ENCODE results near the gene ACP7.

ACP7 gene

DNA sequence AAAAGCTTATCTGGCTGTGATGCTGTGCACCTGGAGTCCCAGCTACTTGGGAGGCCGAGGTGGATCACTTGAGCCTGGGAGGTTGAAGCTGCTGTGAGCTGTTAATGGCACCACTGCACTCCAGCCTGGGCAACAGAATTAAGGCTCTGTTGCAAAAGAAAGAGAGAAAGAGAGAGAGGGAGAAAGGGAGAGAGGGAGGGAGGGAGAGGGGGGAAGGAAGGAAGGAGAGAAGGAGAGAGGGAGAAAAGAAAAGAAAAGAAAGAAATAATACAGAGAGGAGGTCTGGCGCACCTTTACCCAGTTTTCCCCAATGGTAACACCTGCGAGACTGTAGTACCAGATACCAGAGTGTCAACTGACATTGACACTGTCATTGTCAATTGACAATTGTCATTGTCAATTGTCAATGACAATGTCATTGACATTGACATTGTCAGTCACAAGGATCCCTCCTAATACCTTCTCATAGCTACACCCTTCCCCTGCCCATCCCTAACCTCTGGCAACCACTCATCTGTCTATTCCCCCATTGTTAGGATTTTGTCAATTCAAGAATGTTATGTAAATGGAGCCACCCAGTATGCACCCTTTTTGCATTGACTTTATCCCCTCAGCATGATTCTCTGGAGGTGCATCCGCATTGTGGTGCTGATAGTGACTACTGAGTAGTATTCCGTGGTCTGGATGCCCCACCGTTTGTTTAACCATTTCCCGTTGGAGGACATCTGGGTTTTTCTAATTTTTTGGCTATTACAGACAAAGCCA, 62.7 kb downstream of the ACP7 start:
- DNase-seq (ENCODE audit: low read depth in 2 of 2, low spot score in 1 of 2) = no peak

DNA sequence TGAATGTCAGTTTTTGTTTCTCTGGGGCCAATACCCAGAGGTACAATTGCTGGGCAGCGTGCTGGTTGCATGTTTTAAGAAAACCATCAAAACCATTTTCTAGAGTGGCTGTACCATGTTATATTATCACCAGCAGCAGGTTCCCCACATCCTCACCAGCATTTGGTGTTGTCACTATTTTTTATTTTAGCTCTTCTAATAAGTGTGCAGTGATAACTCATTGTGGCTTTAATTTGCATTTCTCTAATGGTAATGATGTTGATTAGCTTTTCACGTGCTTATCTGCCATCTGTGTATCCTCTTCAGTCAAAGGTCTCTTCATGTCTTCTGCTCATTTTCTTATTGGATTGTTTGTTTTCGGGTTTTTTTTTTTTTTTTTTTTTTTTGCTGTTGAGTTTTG, 63.3 kb downstream of the ACP7 start:
- no peak for DNase-seq (ENCODE audit: low read depth in 2 of 2, low spot score in 1 of 2)

DNA sequence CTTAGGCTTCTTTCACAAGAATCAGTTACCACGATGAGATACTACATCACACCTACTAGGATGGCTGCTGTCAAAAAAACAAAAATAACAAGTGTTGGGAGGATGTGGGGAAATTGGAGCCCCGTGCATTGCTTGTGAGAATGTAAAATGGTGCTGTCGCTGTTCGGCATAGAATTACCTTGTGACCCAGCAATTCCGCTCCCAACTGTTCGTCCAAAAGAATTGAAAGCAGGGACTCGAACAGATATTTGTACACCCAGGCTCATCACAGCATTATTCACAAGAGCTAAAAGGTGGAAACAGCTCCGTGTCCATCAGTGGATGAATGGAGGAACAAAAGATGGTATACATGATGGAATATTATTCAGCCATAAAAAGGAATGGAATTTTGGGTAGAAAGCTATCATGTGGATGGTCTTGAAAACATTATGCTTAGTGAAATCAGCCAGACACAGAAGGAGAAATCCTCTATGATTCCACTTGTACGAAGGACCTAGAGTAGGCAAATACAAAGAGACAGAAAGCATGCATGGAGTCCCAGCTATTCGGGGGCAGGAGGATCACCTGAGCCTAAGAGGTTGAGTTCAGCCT, 64.9 kb downstream of the ACP7 start:
- no peak for DNase-seq (ENCODE audit: low read depth in 2 of 2, low spot score in 1 of 2)

DNA sequence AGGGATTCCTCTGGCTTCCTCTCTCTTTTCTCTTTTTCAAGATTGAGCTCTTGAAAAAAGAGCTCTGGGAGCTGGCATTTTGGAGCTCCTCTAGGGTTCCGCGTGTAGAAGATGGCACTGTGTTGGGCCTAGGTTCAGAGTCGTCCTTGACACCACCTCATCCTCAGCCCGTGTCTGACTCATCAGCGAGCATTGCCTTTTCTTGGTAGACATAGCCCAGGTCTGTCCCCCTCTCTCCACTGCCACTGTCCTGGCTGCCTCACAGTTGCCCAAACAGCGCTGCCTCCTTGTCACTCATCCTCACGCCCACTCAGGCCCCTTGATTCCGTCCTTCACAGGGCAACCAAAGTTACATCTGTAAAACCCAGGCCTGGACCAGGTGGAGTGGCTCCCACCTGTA, 66.1 kb downstream of the ACP7 start:
- no peak for DNase-seq (ENCODE audit: low read depth in 2 of 2, low spot score in 1 of 2)

DNA sequence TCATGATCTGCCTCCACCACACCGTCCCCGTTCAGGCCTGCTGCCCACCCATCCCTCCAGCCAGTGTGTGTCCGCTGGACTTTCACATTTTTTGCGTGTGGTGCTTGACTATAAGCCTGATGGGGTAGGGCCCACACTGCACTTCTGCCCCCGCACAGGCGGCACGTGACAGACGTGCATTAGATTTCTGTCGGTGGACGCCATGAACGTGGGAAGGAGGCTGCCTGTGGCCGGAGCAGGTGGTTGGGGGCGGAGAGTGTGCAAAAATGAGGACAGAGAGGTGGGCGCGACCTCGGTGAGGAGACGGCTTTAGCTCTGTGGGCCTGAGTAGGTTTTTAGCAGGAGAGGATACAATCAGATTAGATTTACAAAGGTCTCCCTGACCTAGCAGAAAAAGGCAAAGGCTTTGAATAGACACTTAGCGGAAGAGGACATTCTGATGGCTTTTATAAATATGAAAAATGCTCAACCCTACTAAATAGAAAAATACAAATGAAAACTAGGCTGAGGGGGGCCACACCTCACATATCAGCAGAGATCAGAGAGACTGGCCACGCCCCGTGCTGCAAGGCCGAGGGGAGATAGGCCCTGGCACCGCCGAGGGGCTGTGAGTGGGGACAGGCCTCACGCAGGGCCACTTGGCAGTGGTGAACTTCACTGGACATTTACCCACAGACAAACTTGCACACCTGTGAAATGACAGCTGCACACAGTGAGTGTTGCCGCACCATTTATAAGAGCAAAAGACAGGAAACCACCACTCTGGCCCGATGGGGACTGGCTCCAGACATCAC, 66.8 kb downstream of the ACP7 start:
- DNase-seq (ENCODE audit: low read depth in 2 of 2, low spot score in 1 of 2) = no peak

DNA sequence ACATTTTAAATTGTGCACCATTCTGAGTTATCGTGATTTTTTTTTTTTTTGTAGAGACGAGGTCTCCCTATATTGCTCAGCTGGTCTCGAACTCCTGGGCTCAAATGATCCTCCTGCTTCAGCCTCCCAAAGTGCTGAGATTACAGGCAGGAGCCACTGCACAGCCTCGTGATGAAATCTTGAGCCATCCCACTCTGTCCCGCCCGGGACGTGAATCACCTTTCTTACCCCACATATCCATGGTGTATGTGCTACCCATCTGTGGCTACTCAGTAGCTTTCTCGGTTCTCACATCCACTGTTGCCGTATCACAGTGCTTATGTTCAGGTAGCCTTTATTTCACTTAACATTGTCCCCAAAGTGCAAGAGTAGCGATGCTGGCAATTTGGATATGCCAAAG, 67.9 kb downstream of the ACP7 start:
- no peak for DNase-seq (ENCODE audit: low read depth in 2 of 2, low spot score in 1 of 2)

DNA sequence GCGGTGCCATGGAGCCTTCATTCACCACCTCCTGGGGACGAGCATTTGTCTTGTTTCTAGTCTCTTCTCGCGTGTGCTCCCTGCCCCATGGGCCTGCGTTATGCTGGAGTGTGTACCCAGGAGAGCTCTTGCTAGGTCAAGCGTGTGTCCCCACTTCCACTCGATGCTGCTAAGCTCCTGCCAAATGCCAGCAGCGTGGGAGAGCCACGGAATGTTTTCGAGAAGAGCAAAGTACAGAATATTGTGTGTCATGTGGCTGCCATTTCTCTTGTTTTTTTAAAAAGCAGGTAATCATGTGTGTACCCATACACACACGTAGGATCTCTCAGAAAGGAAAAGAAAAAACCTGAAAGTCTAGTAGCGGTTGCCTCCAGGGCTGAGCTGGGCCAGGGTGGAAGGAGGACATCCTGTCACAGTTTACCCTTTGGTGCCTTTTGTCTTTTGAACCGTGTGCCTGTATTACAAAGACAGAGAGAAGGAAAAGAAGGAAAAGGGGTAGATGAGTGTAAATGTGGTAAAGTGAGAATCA, 70.0 kb downstream of the ACP7 start:
- DNase-seq (ENCODE audit: low read depth in 2 of 2, low spot score in 1 of 2) = no peak

DNA sequence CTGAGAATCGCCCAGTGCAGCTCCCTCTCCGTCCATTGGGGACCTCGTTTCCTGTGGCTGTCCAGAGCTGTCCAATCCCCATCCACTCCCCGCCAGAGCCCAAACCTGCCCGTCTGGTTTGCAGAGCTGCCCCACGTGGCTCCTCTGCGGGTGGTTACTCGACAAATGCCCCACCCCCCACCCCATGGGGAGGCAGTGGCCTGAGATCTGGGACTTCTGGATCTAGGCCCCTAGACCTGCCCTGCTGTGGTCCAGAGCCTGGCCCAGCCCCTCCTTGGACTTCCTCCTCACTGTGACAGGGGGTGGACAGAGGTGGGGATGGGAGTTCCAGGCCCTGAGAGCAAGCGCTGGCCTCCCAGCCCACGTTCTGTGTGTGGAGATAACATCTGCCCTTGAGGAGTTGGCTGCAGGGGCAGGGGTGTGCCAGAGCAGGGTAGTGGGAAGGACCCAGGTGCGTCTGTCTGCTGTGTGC, 70.5 kb downstream of the ACP7 start:
- no peak for DNase-seq (ENCODE audit: low read depth in 2 of 2, low spot score in 1 of 2)

DNA sequence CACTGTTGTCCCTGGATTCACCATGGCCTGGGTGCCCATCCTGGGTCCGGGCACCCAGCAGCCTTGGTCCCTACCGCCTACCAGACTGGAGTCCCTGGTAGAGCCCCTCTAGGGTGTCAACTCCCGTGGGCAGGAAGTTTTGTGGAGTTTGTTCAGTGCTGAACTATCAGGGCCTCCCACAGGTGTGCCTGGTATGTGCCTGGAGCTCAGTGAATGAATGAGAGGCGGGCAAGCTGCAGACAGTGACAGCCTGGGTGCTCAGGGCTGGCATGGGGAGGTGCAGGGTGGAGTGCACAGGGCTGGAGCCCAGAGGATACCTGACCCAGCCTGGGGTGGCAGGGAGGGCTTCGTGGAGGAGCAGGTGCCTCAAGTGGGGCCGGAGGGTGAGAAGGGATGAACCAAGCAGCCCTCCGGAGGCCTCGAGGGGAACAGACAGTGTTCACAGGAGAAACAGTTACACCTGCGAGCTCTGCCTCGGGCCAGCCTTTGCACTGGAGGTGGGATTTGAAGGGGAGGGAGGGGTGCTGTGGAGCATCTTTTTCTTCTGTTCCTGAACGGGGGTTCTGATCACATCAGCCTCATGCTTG, 71.0 kb downstream of the ACP7 start:
- no peak for DNase-seq (ENCODE audit: low read depth in 2 of 2, low spot score in 1 of 2)

DNA sequence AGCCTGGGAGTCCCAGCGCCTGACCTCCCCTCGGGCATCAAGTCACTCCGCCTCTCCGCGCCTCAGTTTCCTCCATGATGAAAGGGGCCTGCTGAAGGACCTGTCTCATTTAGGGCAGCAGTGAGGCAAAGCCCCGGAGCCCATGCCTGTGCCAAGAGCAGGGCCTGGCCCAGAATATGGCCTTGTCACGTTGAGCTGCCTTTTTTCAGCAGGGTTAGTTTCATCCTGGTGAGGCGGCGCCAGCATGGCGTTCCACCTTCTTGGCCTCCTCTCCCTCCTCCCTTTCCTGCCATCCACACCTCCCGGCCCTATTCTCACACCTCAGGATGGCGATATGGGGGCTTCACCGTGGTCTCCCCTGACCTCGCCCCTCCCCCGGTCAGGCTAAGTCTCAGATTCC, 71.6 kb downstream of the ACP7 start:
- DNase-seq (ENCODE audit: low read depth in 2 of 2, low spot score in 1 of 2) = no peak

DNA sequence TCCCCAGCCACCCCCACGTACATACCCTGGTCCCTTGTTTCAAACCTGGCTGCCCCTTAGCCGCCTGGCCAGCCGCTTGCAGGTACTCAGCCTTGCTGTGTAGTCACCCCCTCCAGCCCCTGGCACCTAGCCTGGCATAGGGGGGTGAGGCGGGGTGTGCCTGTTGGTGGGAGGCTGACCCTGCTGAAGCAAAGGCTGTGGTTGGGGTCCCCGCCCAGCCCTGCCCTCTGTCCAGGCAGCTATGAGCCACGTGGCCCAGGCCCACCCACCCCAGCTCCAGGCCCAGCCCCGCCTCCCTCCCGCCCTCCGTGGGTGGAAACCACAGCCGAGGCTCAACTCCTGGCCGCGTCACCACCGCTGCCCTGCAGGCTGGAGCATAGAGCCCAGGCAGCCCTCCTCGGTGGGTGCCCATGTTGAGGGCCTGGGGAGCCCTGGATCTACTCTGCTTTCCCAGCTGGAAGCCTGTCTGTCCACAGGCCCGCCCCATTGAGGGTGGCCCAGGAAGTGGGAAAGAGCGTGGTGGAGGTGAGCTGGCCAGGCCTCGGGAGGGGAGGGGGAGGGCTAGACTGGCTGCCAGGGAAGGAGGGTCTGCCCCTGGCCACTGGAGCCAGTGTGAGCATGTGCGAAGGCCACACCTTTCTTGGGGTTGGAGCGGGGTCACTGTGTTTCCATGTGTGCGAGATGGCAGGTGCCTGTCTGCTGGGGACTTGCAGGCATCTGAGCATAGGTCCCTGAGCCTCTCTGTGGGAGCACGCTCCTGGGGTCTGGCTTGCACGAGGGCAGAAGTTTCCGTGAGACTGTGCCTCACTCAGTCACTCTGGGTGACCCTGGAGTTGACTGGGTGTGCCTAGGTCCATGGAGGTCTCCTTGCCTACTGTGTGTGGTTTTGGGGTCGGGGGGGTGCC, 72.4 kb downstream of the ACP7 start:
- no peak for DNase-seq (ENCODE audit: low read depth in 2 of 2, low spot score in 1 of 2)

DNA sequence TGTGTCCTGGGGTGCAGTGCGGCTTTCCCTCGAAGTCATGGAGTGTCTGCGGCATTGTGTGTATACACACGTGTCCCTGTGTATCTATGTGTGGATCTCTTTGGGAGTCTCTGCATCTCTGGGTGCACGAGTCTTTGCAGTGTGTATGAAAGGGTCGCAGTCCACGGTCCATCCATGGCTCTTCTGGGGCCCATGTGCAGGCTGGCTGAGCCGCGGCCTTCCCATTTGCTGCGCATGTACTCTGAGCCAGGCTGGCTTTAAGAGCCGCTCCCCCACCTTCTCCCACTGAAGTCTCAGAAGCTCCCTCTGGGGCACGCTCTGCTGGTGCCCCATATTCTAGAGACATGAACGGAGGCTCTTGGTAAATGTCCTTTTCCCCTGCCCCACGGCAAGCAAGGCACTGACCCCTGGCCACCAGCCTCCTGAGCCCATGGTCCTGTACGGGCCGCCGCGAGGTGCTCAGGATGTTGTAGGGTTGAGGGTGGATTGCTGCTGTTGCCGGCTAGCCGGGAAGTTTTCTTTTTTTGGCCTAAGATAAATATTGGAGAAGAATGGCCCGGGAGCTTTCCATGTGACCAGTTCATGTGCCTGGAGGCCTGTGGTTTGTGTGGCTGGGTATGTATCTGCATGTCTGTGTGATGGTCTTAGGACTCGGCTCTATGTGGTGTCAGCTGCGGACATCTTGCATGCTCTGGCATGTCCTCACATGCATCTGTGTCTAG, 73.3 kb downstream of the ACP7 start:
- DNase-seq (ENCODE audit: low read depth in 2 of 2, low spot score in 1 of 2) = no peak

DNA sequence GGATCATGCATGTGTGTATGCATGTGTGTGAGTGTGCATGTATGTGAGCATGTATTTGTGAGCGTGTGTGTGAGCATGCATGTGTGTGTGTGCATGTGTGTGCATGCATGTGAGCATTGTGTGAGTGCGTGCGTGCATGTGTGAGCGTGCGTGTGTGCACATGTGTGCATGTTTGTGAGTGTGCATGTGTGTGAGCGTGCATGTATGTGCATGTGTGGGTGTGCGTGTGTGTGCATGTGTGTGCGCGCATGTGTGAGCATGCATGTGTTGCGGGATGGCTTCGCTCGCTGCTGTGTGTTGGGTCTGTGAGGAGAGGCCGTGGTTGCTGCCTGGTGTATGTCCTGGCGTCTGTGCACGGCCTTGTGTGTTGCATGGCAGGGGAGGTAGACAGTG, 73.8 kb downstream of the ACP7 start:
- DNase-seq (ENCODE audit: low read depth in 2 of 2, low spot score in 1 of 2) = no peak

DNA sequence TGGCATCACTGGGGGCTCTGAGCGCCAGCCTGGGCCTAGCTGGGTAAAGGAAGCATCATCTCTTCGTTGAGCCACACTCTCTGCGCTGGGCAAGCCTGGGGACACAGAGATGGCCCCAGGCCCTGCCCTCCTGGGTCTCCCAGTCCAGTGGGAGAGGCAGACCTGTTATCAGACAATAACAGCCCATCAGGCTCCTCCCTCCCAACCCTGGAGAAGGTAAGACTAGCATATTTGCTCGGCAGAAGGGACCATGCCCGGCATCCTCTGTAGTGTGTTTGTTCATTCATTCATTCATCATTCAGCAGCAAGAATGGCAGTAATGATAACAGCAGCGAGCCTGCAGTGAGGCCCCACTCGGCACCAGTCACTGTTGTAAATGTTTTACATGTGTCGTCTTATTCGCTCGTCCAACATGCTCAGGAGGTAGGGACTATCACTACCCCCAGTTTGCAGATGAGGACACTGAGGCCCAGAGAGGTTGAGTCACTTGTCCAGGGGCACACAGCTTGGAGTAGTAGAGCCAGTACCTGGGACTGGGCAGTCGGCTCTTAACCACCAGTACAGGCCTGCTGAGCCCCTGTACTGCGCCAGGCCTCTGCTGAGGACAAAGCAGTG, 74.6 kb downstream of the ACP7 start:
- DNase-seq (ENCODE audit: low read depth in 2 of 2, low spot score in 1 of 2) = no peak

DNA sequence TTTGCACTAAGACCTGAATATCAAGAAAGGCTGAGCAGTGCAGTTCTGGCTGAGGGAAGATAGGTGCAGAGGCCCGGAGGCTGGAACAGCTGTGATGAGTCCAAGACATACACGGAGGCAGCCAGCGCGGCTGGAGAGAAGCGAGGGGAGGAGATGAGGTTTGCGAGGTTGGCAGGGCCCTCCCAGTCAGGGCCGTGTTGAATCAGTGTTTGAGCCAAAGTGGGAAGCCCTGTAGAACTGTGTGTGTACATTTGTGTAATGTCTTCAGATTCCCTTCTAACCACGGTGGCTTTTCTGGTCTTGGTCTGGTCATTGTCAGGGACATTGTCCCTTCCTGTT, 76.3 kb downstream of the ACP7 start:
- DNase-seq (ENCODE audit: low read depth in 2 of 2, low spot score in 1 of 2) = no peak

All from stimulated activated CD8-positive, alpha-beta memory T cell treated with anti-CD3 and anti-CD28 coated beads, Interleukin-4, amount 100 ng/mL, for 1 hour (primary cell).